HG03457 (cell line): ENCODE data around the gene PDE4D.

Source experiments
- ATAC-seq: cut with Tn5 transposase; IDR thresholded peaks from one replicate; pipeline ENCODE4 v1.9.1; 2021; ENCODE audit warnings: moderate number of reproducible peaks; ENCODE audit not compliant: unreplicated experiment

The PDE4D gene

DNA sequence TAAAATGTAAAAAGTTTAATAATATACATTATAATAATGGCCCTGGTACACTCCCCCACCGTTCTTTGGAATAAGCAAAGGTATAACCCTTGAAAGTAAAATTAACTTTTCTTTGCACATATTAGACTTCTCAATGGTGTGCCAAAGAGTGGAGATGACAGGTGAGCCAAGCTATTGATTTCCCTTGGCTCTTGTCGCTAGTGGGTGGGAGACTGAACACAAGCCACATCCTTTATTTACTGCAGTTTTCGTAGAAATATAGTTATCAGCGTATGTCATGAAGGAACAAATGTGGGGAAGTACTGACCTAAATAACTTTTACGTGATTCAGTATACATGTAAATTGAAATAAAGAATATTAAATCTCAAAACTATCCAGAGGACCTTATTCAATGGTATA is 761.4 kb downstream of the PDE4D start:
- ATAC-seq: no peak

- no peak for ATAC-seq
Observed at GRCh38 chr5:59130431-59130830, 763.1 kb downstream of the PDE4D start.

DNA sequence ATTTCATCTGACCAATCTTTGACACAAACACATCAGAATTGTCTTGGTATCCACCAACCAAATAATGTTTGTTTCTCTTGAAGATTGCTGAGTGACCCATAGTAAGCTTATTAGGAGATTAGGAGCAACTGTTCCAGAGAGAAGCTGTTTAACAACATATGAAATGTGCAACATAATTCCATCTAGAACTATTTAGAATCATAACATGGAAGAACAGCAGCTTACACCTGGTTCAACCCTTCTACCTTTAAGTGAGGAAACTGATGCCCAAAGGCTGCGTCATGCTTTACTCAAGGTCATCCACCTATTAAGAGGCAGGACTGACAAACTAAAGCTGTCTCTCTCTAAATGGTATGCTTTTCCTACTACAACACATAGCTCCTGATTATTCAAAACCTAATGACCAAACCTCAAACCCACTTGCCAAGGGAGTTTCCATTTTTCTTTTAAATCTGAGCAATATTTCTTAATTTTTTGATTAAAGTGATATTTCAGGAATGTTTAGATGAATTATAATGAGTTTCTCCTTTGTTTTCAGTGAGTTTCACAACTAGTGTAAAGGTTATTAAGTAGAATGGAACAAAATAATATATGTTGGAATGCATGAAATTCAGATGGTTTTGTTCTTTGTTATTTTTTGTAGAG is 764.8 kb downstream of the PDE4D start:
- no peak for ATAC-seq

DNA sequence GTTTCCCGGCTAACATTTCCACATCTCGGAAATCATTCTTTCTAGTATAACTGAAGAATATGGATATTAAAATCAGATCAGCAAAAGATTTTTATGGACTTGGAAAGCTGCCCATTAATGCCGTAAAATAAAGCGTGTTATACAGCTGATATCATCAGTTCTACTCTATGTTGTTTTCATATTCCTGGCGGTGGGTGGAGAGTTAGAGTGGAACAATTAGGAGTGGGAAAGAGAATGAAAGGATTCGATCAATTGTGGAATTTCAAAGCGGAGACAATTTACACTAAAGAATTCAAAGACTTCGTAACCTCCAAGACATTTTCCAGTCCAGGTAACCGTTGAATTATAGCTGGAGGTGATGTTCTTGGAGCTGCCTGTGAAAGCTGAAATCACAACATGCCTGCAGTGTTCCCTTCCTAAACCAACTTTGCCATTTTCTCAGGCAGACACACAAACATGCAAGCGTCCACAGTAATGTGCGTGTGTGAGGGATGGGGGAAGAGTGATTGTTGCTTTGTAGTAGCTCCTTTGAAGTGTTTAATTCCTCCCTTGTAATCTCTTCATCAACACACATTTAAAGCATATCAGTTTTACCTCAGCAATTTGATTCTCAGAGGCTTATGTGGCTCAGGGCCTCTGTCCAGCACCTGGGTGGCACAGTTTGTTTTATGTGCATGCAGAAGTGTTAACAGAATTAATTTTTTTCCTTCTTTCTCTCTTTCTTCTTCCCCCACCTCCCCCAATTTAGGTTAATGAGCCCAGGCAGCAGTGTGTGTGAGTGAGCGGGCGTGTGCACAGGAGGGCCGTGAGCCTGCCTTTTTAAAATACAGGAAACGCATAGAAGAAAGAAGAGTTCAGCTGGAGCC is 766.6 kb downstream of the PDE4D start:
- ATAC-seq: no peak

DNA sequence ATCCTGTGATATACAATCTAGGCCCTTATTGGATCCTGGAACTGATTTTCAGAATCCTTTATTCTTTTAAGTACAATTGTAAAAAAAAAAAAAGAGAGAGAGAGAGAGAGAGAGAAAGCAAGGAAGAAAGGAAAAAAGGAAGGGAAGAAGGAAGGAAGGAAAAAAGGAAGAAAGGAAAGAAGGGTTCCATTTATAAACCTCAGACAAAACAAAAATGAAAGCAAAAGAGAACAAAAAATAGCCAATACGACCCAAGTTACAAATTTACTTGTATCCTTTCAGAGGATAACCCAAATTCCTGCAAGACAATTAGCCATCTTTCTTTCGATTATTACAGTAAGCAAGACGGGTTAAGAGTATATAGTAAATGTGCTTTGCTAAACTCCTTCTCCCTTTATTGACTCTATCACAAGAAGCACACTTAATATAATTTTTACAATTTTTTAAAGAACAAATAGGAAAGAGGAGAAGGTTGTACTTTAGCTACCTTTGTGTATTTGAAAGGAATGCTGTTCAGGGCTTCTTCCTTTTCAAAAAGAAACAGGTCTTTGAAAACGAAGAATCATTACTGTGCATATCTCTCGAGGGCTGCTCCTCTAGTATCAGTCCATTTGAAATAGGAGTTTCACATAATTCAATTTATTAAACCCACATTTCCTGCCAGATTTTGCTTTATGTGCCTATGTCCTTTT is 767.4 kb downstream of the PDE4D start:
- no peak for ATAC-seq

- no peak for ATAC-seq
Observed at GRCh38 chr5:59125011-59125961, 768.2 kb downstream of the PDE4D start.

GRCh38 chr5:59123595-59124561 is 769.6 kb downstream of the PDE4D start:
- no peak for ATAC-seq

DNA sequence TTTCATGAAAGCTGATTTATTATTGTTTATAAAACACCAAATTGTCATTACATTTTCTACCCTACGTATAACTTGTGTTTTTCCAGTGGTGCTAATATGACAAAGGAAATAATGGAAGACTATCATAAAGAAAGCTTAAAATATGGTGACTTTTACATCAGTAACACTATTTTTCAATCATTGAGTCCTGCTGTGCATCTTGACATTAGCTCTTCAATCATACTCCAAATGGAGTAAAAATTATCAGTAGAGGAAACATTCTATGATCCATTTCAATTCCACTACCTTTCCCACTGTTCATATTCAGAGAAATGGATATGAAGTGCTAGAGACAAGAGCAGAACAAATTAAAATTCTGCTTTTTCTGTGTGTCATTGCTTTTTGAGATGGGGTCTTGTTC is 774.0 kb downstream of the PDE4D start:
- ATAC-seq: no peak

GRCh38 chr5:59117320-59117719 is 776.2 kb downstream of the PDE4D start:
- ATAC-seq: no peak

DNA sequence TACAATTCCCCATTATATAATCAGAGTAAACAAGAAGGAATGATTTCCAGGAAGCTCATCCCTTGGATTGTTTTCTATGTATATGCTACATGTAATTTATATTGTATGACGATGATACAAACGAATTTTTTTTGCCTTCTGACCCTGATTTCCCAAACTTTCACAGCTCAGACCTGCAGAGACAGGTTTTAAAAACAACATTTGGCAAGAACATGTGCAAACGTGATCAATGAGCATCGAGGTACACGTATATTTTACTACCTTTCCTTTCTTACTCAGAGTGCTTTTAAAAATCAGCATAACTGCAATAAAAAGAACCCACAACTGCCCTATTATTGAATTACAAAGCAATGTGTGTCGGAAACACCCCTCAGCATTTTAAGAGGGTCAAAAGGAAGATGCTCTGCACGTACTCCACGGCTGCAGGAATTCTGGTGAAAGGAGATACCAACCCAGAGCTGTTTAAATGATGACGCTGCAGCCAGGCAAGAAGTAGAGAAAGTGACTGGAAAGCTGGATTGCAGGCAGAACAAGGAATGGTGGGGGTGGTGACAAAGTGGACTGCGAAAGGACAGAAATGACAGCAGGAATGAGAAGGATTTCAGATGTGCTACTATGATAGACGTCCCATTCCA is 777.2 kb downstream of the PDE4D start:
- no peak for ATAC-seq

DNA sequence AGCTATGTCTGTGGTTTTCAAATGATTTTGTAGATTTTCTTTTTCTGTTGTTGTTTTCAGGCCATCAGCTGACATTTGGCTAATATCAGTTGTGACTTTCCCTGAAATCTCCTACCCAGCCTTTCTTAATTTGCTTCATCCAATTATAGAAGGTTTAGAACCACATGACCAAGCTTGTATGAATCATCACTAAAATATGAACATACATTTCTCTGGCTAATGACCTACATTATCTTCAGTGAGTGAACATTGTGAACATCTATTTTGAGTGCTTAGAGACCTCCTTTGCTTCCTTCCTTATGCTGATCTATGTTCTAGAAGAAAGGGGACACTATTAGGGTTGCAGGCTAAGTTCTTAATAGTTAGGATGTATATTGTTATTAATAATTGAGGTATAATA is 778.2 kb downstream of the PDE4D start:
- no peak for ATAC-seq

- no peak for ATAC-seq
Observed at GRCh38 chr5:59109383-59109782, 784.1 kb downstream of the PDE4D start.

DNA sequence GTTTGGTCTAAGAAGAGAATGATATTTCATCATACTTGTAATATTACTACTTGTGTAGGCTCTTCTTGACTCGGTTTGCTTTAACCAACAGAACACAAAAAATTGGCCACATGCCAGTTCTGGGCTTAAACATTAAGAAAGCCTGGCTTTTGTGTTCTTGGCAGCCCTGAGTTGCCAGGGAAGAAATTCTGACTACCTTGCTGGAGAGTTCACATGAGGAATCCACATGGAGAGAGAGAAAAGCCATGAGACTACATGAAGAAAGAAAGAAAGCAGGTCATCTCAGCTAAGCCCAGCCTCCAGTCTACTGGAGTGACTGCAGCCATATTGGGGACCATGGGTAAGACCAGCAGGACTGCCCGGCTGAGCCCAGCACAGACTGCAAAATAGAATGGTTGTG is 785.8 kb downstream of the PDE4D start:
- no peak for ATAC-seq

DNA sequence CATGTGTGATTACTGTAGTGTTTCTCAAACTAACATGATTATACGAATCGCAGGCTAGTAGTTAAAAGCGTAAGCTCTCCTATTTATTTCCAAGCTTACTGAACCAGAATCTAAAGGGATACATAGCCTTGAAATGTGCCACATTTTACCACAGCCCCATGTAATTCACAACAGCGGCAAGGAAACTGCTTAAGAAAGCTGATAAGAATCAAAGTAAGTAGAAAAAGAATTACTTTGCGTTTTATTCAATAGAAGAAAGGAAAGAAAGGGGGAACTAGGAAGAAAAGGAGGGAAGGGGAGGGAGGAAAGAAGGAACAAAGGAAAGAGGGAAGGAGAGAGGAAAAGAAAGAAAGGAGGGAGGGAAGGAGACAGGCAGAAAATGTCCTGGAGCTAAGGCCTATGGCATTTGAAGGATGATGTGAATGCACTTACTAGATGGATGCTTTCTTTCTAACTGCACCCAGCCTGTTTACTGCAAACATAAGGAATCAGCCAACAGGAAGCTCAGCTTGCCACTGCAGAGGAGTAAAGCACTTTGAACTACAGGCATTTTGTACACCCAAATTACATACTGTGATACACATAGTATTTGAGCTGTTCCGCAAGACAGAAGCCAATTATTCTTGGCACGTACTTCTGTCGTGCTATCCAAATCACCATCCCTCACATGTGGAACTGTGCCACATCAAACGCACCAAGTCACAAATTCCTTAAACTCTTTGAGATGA is 789.0 kb downstream of the PDE4D start:
- no peak for ATAC-seq

GRCh38 chr5:59103303-59103702 is 790.2 kb downstream of the PDE4D start:
- no peak for ATAC-seq

- ATAC-seq: no peak
Observed at GRCh38 chr5:59102437-59102836, 791.1 kb downstream of the PDE4D start.

- no peak for ATAC-seq
Observed at GRCh38 chr5:59100875-59101274, 792.7 kb downstream of the PDE4D start.

GRCh38 chr5:59099995-59100345 is 793.6 kb downstream of the PDE4D start:
- no peak for ATAC-seq
